Osteoblast (primary cell): ENCODE measurements around the gene SELENOO. TPM values are rescaled to one million over a fixed set of nuclear protein-coding genes. Genes with fewer than 3 reads are reported as not detected.

Experiments
- DNase-seq: peaks from one replicate; pipeline ENCODE4 v3.0.0; 2011; ENCODE audit warnings: low spot score, mixed read lengths; ENCODE audit not compliant: insufficient read length; ENCODE audit errors: missing footprints
- H2AFZ ChIP-seq: 2 replicates; pipeline ENCODE4 v1.6.0; 2011; ENCODE audit warnings: mild to moderate bottlenecking, low read length
- H3K27ac ChIP-seq: 2 replicates; pipeline ENCODE4 v1.5.1; 2011; ENCODE audit warnings: mild to moderate bottlenecking, low read depth, low read length, moderate library complexity
- H3K27me3 ChIP-seq: 2 replicates; pipeline ENCODE4 v1.6.0; 2012; ENCODE audit warnings: mild to moderate bottlenecking, control low read depth, inconsistent platforms, low read length, moderate library complexity; ENCODE audit not compliant: insufficient read depth
- H3K36me3 ChIP-seq: 2 replicates; pipeline ENCODE4 v1.5.1; 2011; ENCODE audit warnings: mild to moderate bottlenecking, low read length, control low read depth, moderate library complexity; ENCODE audit not compliant: insufficient read depth
- H3K4me1 ChIP-seq: 2 replicates; pipeline ENCODE4 v1.5.1; 2011; ENCODE audit warnings: mild to moderate bottlenecking, low read length, control low read depth, moderate library complexity; ENCODE audit not compliant: insufficient read depth
- H3K4me2 ChIP-seq: 2 replicates; pipeline ENCODE4 v1.6.0; 2011; ENCODE audit warnings: mild to moderate bottlenecking, low read length; ENCODE audit not compliant: insufficient read depth
- H3K4me3 ChIP-seq: fragments of 200-600 bp; sonication (generic); 3 replicates; pipeline ENCODE4 v1.5.1; 2012; ENCODE audit warnings: mild to moderate bottlenecking, low read length, inconsistent platforms; ENCODE audit not compliant: insufficient read depth
- H3K79me2 ChIP-seq: 2 replicates; pipeline ENCODE4 v1.6.0; 2012; ENCODE audit warnings: mild to moderate bottlenecking, low read length, control low read depth, inconsistent platforms; ENCODE audit not compliant: insufficient read depth
- H3K9me3 ChIP-seq: 2 replicates; pipeline ENCODE4 v1.5.1; 2011; ENCODE audit warnings: low read depth, low read length, control low read depth
- H4K20me1 ChIP-seq: 2 replicates; pipeline ENCODE4 v1.6.0; 2012; ENCODE audit warnings: mild to moderate bottlenecking, low read length, control low read depth; ENCODE audit not compliant: insufficient read depth
- CTCF ChIP-seq: IDR thresholded peaks from 2 replicates; pipeline ENCODE4 v1.5.1; 2011; ENCODE audit warnings: mild to moderate bottlenecking, low read depth, low read length, moderate library complexity; ENCODE audit errors: extremely low read depth
- total RNA-seq: library from RNA; depleted of rRNA; stranded (reverse); fragments of >200 nt; gene quantifications from 2 replicates; pipeline ENCODE4 v1.2.3, GENCODE V29; 2012

SELENOO gene
- total RNA-seq, 1 donor: 15.6 TPM

- H3K9me3 ChIP-seq: no peaks in the 10 kb centered on the region
- no peak overlapping the region for H3K4me3 ChIP-seq
- TF ChIP-seq CTCF: no peak
- no peak overlapping the region for H3K27ac ChIP-seq
- DNase-seq: no peak
- no peaks in the 10 kb centered on the region for H3K27me3 ChIP-seq
- H4K20me1 ChIP-seq: peaks cover 30% of the 10 kb centered on the region
- no peak overlapping the region for H2AFZ ChIP-seq
- H3K36me3 ChIP-seq: peaks cover 14% of the 10 kb centered on the region
- peaks cover 69% of the 10 kb centered on the region for H3K79me2 ChIP-seq
- H3K4me1 ChIP-seq: peaks cover 14% of the 10 kb centered on the region
- H3K4me2 ChIP-seq: no peak overlapping the region
Measured at GRCh38 chr22:50189184-50189848, 11.5 kb upstream of the SELENOO start.

GRCh38 chr22:50189849-50190181, 11.0 kb upstream of the SELENOO start:
- Histone ChIP-seq H2AFZ (no peak overlapping the region), H3K36me3 (peaks cover 19% of the 10 kb centered on the region), H3K4me3 (peak overlapping the region; percentile 63), H3K4me1 (peaks cover 14% of the 10 kb centered on the region), H3K27me3 (no peaks in the 10 kb centered on the region), H4K20me1 (peaks cover 30% of the 10 kb centered on the region), H3K9me3 (no peaks in the 10 kb centered on the region), H3K27ac (no peak overlapping the region), H3K4me2 (peak overlapping the region; percentile 64), H3K79me2 (peaks cover 69% of the 10 kb centered on the region)
- no peak for DNase-seq
- TF ChIP-seq CTCF: no peak

GRCh38 chr22:50190182-50190940, 10.4 kb upstream of the SELENOO start:
- Histone ChIP-seq H4K20me1 (peaks cover 30% of the 10 kb centered on the region), H3K4me1 (peaks cover 14% of the 10 kb centered on the region), H3K4me2 (peak overlapping the region; percentile 64), H3K27me3 (no peaks in the 10 kb centered on the region), H3K79me2 (peaks cover 69% of the 10 kb centered on the region), H3K27ac (no peak overlapping the region), H3K9me3 (no peaks in the 10 kb centered on the region), H3K36me3 (peaks cover 22% of the 10 kb centered on the region), H3K4me3 (peak overlapping the region; percentile 63), H2AFZ (peak overlapping the region; percentile 56)
- TF ChIP-seq CTCF: peak; percentile 24
- peak; percentile 96 for DNase-seq
